A204.1 (cell line): Measurements from ENCODE around the gene ZNF618.

Experiments used
- FAIRE-seq: peaks from 2 replicates; lab custom pipeline; 2012; peaks lifted over from hg19 to GRCh38; lab: Jason Lieb, UNC

Gene ZNF618

GRCh38 chr9:114098021-114098935 is 222.2 kb downstream of the ZNF618 start:
- FAIRE-seq = no peak

DNA sequence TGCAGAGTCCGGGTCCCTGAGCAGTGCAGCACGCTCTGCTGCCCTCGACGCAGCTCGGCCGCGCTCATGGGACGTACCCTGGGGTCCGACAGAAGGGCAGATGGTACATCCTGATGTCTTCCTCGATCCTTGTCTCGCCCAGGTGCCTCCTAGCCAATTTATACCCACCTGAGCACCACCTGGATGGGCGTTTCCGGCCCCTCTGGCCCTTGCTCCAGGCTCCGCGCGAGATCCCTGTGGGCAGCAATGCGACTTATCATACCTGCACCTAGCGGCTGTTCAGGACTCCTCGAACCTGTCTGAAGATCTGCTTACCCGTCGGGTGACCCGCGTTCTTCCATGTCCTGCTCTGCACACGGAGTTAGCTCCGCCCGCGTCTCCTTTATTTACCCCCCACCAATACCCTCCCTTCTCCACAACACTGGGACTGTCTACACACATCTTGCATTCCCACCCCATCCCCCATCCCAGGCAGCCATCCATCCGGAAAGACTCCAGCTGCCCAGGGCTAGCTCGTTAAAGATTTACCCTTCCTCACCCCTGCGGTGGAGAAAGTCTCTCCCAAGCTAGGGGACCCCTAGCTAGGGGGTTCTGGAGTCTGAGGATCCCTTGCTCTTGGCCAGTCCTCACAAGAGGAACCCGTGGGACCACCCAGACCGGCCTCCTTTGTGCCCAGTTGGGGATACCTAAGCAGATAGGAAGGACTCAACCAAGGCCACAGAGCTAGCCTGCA is 223.0 kb downstream of the ZNF618 start, which contains the start of gene KIF12:
Gene KIF12, minus strand, starts transcription at position 357 of the 733 bp plus-strand sequence. Its CDS starts 16 bp downstream, at position 341.
- no peak for FAIRE-seq

DNA sequence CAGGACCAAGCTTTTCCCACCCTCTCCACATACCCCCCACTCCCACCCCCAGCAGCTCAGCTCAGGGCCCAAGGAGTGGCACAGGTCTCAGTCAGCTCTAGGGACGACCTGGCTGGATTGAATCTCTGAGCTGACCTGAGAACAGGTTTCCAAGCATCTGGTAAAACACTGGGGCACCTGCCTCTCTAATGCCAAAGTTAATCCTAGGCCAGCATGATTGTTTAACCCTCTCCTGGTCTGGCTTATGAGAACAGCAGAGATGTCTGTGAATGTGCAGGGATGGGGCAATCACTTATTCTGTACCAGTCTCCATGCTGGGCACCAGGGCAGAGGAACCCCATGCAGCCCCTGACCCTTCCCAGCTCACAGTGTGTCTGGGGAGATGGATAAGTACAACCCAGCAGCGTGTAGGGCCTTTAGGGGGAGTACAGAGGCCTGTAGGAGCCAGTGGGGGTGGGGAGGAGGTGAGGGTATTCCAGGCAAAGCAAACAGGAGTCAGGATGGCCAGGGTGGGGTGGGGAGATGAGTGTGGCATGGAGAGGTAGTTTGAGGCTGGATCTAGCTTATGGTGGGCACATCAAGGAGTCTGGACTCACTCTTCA is 223.7 kb downstream of the ZNF618 start:
- no peak for FAIRE-seq

GRCh38 chr9:114100536-114100935 is 224.4 kb downstream of the ZNF618 start:
- no peak for FAIRE-seq

- no peak for FAIRE-seq
These were observed 226.4 kb downstream of the ZNF618 start for GRCh38 chr9:114102484-114102883.

DNA sequence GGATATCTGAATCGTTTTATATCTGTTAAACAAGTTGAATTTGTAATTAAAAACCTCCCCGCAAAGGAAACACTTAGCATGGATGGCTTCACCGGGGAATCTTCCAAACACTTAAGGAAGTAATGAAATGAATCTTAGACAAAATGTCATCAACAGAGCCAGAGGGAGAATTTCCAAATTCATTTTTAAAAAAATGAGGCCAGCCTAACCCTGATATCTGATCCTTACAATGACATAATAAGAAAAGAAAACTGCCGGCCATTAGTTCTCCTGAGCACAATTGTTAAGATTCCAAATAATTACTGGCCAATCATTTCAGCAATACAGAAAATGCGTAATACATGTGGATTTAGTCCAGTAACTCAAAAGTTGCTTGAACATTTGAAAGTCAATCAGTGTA is 229.1 kb downstream of the ZNF618 start:
- FAIRE-seq = no peak
